HPDE6-E6E7 (cell line): ENCODE results near the gene SMG6.
"Not testable (repeated sequence)": the region's sequence is repeated elsewhere in the genome, so short reads cannot be mapped to it uniquely, and the experiment has no call there.

Experiments used
- DNase-seq: peaks from one replicate; pipeline ENCODE4 v3.0.0; 2011; ENCODE audit warnings: missing footprints; ENCODE audit errors: extremely low spot score

The SMG6 gene

GRCh38 chr17:2028234-2028614 lies 275.4 kb downstream of the SMG6 start:
- DNase-seq, result no peak

- no peak for DNase-seq
Measured at GRCh38 chr17:2027528-2028233, 275.9 kb downstream of the SMG6 start.

- peak; percentile 77 for DNase-seq
Measured at GRCh38 chr17:2025622-2026309, 277.8 kb downstream of the SMG6 start.

- no peak for DNase-seq
Measured at GRCh38 chr17:2025220-2025621, 278.4 kb downstream of the SMG6 start, which contains the start of gene RTN4RL1. RTN4RL1 (minus strand) TSS chr17:2025334; CDS start chr17:2024865, 469 bp downstream.

GRCh38 chr17:2024572-2025219 lies 278.9 kb downstream of the SMG6 start:
- DNase-seq, result no peak

GRCh38 chr17:2023692-2024571 lies 279.7 kb downstream of the SMG6 start:
- no peak for DNase-seq

GRCh38 chr17:2023256-2023655 lies 280.3 kb downstream of the SMG6 start:
- no peak for DNase-seq

- DNase-seq, result no peak
Measured at GRCh38 chr17:2022647-2023240, 280.8 kb downstream of the SMG6 start.

- DNase-seq, result no peak
Measured at GRCh38 chr17:2020721-2021120, 282.9 kb downstream of the SMG6 start.

- DNase-seq, result no peak
Measured at GRCh38 chr17:2019723-2020122, 283.9 kb downstream of the SMG6 start.

GRCh38 chr17:2018716-2019510 lies 284.7 kb downstream of the SMG6 start:
- DNase-seq, result no peak

GRCh38 chr17:2017274-2017941 lies 286.2 kb downstream of the SMG6 start:
- DNase-seq, result no peak

GRCh38 chr17:2016494-2016893 lies 287.1 kb downstream of the SMG6 start:
- DNase-seq, result no peak

- no peak for DNase-seq
Measured at GRCh38 chr17:2015314-2015713, 288.3 kb downstream of the SMG6 start.

GRCh38 chr17:2013994-2014317 lies 289.6 kb downstream of the SMG6 start:
- DNase-seq, result no peak

- not testable (repeated sequence) for DNase-seq
Measured at GRCh38 chr17:2013220-2013993, 290.2 kb downstream of the SMG6 start.

GRCh38 chr17:2012499-2012898 lies 291.1 kb downstream of the SMG6 start:
- no peak for DNase-seq

- no peak for DNase-seq
Measured at GRCh38 chr17:2011411-2012371, 291.9 kb downstream of the SMG6 start.
